Putamen (tissue), 1 donor: ENCODE results near the gene TKTL1.
"Not testable (repeated sequence)": the region's sequence is repeated elsewhere in the genome, so short reads cannot be mapped to it uniquely, and the experiment has no call there.

Experiments used
- DNase-seq: peaks from one replicate; pipeline ENCODE4 v3.0.0-alpha.2; 2016; ENCODE audit warnings: low spot score

Gene TKTL1

GRCh38 chrX:154343620-154344019, 48.0 kb downstream of the TKTL1 start:
- DNase-seq = not testable (repeated sequence)

DNA sequence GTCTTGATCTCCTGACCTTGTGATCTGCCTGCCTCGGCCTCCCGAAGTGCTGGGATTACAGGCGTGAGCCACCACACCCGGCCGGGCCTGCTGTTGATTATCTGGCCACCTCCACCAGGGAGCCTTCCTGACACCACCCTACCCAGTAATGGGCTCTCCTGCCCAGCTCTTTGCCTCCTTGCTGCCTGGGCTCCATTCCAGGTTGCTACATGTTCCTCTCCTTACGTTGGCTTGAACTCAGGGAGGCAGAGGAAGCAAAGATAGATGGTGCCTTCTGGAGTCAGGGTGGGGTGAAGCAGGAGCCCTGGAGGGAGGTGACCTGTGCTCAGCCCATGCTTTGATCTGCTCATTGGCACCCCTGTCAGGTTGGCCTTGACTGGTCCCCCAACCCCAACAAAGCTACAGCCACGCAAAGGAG, 52.5 kb downstream of the TKTL1 start:
- DNase-seq = no peak

GRCh38 chrX:154348646-154349358, 53.2 kb downstream of the TKTL1 start:
- DNase-seq = no peak

DNA sequence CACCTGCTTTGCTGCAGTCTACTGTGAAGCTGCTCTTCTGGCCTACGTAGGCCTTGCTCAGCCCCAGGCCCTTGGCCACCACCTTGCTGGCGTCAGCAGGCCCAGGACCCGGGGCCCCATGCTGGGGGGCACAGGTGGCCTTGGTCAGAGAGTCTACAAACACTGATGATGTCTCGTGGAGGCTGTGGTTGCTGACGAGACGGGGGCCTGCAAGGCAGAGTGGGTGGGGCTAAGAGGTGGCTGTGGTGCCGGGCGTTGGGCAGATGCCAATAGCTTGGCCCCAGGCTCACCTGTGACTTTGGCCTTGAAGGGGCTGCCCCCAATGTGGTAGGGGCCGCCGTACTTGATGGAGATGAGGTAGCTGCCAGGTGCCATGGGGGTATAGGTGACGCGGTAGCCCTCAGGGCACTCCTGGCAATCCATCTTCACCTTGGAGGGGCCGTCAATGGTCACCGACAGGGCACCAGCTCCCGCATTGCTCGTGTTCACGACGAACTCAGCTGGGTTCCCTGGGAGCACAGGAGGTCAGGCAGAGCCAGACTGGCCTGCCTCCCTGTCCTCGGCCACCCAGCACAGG, 53.9 kb downstream of the TKTL1 start:
- no peak for DNase-seq

GRCh38 chrX:154349979-154350378, 54.4 kb downstream of the TKTL1 start:
- DNase-seq = no peak

GRCh38 chrX:154350429-154351182, 55.0 kb downstream of the TKTL1 start:
- no peak for DNase-seq

DNA sequence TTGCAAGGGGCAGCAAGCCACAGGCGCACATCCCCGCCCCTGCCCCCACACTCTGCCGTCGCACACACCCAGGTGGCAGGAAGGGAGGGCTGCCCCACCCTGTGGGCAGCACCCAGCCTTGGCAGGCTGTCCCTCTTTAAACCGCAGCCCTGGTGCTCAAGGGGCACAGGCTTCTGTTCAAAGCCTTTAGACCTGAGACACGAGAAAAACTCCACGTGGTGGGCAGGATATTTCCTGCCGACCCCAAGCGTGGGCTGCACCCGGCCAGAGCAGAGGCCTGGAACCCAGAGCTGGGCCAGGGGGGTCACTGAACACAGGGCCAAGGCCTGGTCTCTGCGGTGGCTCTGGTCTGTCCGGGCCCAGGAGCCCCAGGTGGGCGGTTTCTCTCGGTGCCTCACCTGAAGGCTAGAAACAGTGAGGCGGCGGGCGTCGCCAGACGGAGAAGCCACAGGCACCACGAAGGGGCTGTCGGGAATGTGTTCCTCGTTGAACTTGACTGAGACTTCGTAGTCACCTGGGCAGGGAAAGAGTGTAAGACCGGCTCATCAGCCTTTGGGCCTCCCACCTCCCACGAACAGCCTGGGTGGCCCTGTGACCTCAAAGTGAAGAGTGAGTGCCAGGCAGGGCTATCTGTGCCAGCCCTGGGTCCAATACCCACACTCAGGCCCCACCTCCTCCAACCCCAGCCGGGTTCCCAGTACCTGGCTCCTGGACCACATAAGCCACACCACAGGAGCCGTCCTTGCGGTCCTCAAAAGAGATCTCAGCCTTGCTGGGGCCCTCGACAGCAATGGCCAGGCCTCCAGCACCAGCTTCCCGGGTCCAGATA, 55.8 kb downstream of the TKTL1 start:
- no peak for DNase-seq

GRCh38 chrX:154352012-154352401, 56.4 kb downstream of the TKTL1 start:
- DNase-seq = no peak

DNA sequence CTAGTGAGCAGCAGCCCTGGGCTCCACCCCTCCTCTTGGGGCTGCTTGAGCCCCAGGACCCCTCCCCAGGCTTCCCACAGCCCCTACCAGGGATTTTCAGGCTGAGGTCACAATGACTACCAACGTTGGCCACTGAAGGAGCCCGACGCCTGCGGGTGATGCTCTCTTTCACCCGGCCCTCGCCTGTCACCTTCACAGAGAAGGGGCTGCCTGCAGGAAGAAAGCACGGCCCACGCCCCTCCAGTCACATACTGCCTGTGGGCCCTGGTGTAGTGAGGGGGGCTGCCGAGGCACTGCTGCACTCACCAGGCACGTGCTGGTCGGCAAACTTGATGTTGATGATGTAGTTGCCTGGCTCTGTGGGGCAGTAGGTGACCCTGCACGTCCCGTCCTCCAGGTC, 56.9 kb downstream of the TKTL1 start:
- no peak for DNase-seq

DNA sequence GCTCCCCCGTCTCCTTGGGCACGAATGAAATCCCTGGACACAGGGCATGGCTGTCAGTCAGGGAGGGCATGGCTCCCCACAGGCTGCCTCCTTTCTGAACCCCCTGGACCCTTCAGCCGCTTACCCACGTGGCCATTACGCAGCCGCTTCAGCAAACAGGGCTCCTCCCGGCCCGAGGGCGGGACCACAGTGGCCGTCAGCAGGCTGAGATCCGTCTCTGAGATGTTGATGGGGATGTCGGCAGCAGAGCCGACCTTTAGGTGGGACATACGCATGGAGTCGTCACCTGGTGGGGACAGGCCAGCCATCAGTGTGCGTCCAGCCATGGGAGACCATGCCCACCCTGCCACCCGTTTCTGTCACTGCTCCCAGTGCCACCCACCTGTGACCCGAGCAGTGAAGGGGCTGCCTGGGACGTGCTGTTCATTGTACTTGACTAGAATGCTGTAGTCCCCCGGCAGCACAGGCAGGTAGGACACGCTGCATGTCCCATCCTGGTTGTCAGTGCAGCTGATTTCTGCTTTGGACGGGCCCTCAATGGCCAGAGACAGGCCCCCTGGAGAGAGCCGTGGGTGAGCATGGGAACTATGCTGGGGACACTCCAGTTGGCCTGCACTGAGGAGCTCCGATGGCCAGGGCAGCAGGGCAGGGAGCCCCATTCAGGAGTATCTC, 57.7 kb downstream of the TKTL1 start:
- DNase-seq = no peak

- DNase-seq = no peak
Measured at GRCh38 chrX:154354013-154354412, 58.4 kb downstream of the TKTL1 start.

GRCh38 chrX:154354516-154354915, 58.9 kb downstream of the TKTL1 start:
- no peak for DNase-seq

DNA sequence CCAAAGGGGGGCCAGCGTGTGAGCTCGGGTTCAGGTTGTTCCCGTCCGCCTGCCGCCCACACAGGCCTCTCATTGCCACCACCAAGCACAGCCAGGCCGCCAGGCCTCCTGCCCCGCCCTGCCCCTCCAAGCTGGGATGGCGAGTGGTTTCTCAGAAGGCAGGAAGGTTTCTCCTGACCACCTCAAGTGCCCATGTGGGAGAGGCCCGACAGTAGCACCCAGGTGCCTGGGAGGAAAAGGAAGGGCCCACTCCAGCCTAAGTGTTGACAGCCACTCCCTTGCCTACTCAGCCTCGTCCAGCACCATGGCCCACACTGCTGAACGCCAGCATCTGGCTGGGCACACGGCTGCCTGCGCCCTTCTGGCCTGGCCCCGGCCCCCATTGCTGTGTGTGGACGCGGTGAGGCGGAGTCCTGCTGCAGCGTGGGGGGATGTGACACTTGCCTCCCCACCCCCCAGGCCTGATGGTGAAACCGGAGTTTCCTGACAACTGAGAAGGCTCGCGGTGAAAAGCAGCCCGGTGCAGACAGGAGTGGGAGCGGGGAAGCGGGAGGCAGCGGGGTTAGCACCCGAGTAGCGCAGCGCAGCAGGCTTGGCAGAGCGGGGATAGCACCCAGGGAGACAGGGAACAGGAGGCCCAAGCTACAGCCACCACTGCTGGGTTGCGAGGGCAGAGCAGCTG, 59.6 kb downstream of the TKTL1 start:
- no peak for DNase-seq

- no peak for DNase-seq
Measured at GRCh38 chrX:154355776-154356140, 60.2 kb downstream of the TKTL1 start.

- no peak for DNase-seq
Measured at GRCh38 chrX:154356596-154356995, 61.0 kb downstream of the TKTL1 start.

- no peak for DNase-seq
Measured at GRCh38 chrX:154357205-154357604, 61.6 kb downstream of the TKTL1 start.

- no peak for DNase-seq
Measured at GRCh38 chrX:154358011-154358410, 62.4 kb downstream of the TKTL1 start.

- DNase-seq = no peak
Measured at GRCh38 chrX:154358829-154359228, 63.2 kb downstream of the TKTL1 start.

GRCh38 chrX:154359362-154360154, 64.0 kb downstream of the TKTL1 start:
- DNase-seq = no peak

- DNase-seq = no peak
Measured at GRCh38 chrX:154360155-154360713, 64.6 kb downstream of the TKTL1 start.
